HCT116 (cell line): ENCODE results near the gene SLC29A1. TPM values are rescaled to one million over a fixed set of nuclear protein-coding genes. Genes with fewer than 3 reads are reported as not detected.

Experiments used
- ATAC-seq: fragments of 200-7000 bp; cut with Tn5 transposase; 2 replicates; pipeline ENCODE4 v1.9.1; 2020; ENCODE audit warnings: mild to moderate bottlenecking, moderate library complexity
- BruUV-seq: library from RNA; stranded (reverse); fragments of 400-500 nt; replicated peaks from 2 replicates; lab custom pipeline; 2021; lab: Mats Ljungman, UMichigan
- CTCF ChIA-PET: fragments of 300-600 bp; sonication (Branson Sonifier 250); formaldehyde crosslinking; loops from one replicate; lab custom pipeline; 2021; ENCODE audit warnings: antibody characterized with exemption; lab: Charles Lee
- POLR2A ChIA-PET: fragments of 300-600, 350-600 bp; sonication (Branson Sonifier 250); formaldehyde crosslinking; loops from one replicate; lab custom pipeline; 2021; ENCODE audit warnings: antibody characterized with exemption; lab: Charles Lee
- RAD21 ChIA-PET, 2 experiments: fragments of 300-600 bp; sonication (Branson Sonifier 250); formaldehyde crosslinking; loops; one replicate each; lab custom pipeline; 2023; ENCODE audit warnings: low total read pairs in 2 of 2; ENCODE audit not compliant: uncharacterized antibody in 2 of 2, unreplicated experiment in 2 of 2, low non-redundant PET in 1 of 2; lab: Charles Lee
- DNase-seq: peaks from one replicate; pipeline ENCODE4 v3.0.0-alpha.2; 2010; ENCODE audit warnings: low read depth, low spot score
- H2AFZ ChIP-seq: fragments of 200-600 bp; shearing (Covaris generic), sonication (generic); 2 replicates; pipeline ENCODE4 v1.6.1; 2017; ENCODE audit warnings: low read depth, mixed run types, mixed read lengths, antibody characterized with exemption, low read length; ENCODE audit not compliant: poor library complexity, severe bottlenecking
- H3K27ac ChIP-seq: 2 replicates; pipeline ENCODE4 v1.5.1; 2012; ENCODE audit warnings: low read depth, low read length
- H3K27me3 ChIP-seq: fragments of 200-600 bp; sonication (generic); 2 replicates; pipeline ENCODE4 v1.6.1; 2016; ENCODE audit warnings: mixed run types, low read length, mixed read lengths; ENCODE audit not compliant: insufficient read depth
- H3K36me3 ChIP-seq, 2 experiments: fragments of 200-500 bp in 1 of 2; fragments of 200-600 bp in 1 of 2; sonication (Bioruptor generic) in 1 of 2; sonication (generic) in 1 of 2; 2 replicates each; pipeline versions ENCODE4 v1.5.1 to v1.6.1; 2014 to 2016; ENCODE audit warnings: low read length in 2 of 2, inconsistent platforms in 1 of 2, mixed read lengths in 1 of 2, mixed run types in 1 of 2; ENCODE audit not compliant: insufficient read depth in 2 of 2, control insufficient read depth in 1 of 2
- H3K4me1 ChIP-seq, 2 experiments: fragments of 200-600 bp in 1 of 2; sonication (generic) in 1 of 2; 2 replicates each; pipeline versions ENCODE4 v1.5.1 to v1.6.1; 2012 to 2017; ENCODE audit warnings: low read length in 2 of 2, inconsistent platforms in 1 of 2, mild to moderate bottlenecking in 1 of 2, mixed read lengths in 1 of 2, mixed run types in 1 of 2, moderate library complexity in 1 of 2; ENCODE audit not compliant: insufficient read depth in 2 of 2, control insufficient read depth in 1 of 2
- H3K4me2 ChIP-seq: fragments of 200-600 bp; sonication (generic); 2 replicates; pipeline ENCODE4 v1.6.1; 2017; ENCODE audit warnings: mixed run types, low read length, mixed read lengths
- H3K4me3 ChIP-seq, 2 experiments: fragments of 200-600 bp in 1 of 2; sonication (generic) in 1 of 2; replicated peaks in 1 of 2; 2 replicates each; pipeline ENCODE4 v1.5.1; 2011 to 2016; ENCODE audit warnings: low read length in 2 of 2, control low read depth in 1 of 2, low read depth in 1 of 2, mild to moderate bottlenecking in 1 of 2, mixed read lengths in 1 of 2, mixed run types in 1 of 2
- H3K79me2 ChIP-seq: fragments of 200-600 bp; sonication (generic); 2 replicates; pipeline ENCODE4 v1.6.1; 2017; ENCODE audit warnings: mild to moderate bottlenecking, mixed run types, low read length, moderate library complexity, mixed read lengths; ENCODE audit not compliant: insufficient read depth
- H3K9ac ChIP-seq: fragments of 200-600 bp; sonication (generic); 2 replicates; pipeline ENCODE4 v1.6.1; 2016; ENCODE audit warnings: low read length, mixed read lengths
- H3K9me2 ChIP-seq: fragments of 200-600 bp; sonication (generic), shearing (Covaris generic); 2 replicates; pipeline ENCODE4 v1.6.1; 2017; ENCODE audit warnings: mixed run types, mild to moderate bottlenecking, moderate library complexity; ENCODE audit not compliant: insufficient read depth
- H3K9me3 ChIP-seq, 2 experiments: fragments of 200-500 bp in 1 of 2; fragments of 200-600 bp in 1 of 2; sonication (Bioruptor generic) in 1 of 2; sonication (generic) in 1 of 2; 2 replicates each; pipeline ENCODE4 v1.6.1; 2014 to 2017; ENCODE audit warnings: low read length in 2 of 2, mixed read lengths in 2 of 2, inconsistent platforms in 1 of 2, low read depth in 1 of 2, mild to moderate bottlenecking in 1 of 2, mixed run types in 1 of 2, moderate library complexity in 1 of 2; ENCODE audit not compliant: control insufficient read depth in 1 of 2, insufficient read depth in 1 of 2
- H4K20me1 ChIP-seq: fragments of 200-600 bp; sonication (generic), shearing (Covaris generic); 2 replicates; pipeline ENCODE4 v1.6.1; 2017; ENCODE audit warnings: mixed run types, mild to moderate bottlenecking, moderate library complexity; ENCODE audit not compliant: insufficient read depth
- ATF3 ChIP-seq: IDR thresholded peaks from 2 replicates; pipeline ENCODE4 v1.6.1; 2012
- CBX3 ChIP-seq: IDR thresholded peaks from 2 replicates; pipeline ENCODE4 v1.6.1; 2012; ENCODE audit warnings: low read depth
- CEBPB ChIP-seq: IDR thresholded peaks from 2 replicates; pipeline ENCODE4 v1.6.1; 2012; ENCODE audit warnings: low read depth
- CTCF ChIP-seq, 3 experiments: fragments of 200-600 bp in 1 of 3; sonication (generic) in 1 of 3; IDR thresholded peaks in 2 of 3; conservative IDR thresholded peaks in 1 of 3; 2 replicates each; pipeline ENCODE4 v1.5.1; 2012 to 2017; ENCODE audit warnings: low read depth in 2 of 3, low read length in 2 of 3, antibody characterized with exemption in 1 of 3, borderline replicate concordance in 1 of 3, control low read depth in 1 of 3, mild to moderate bottlenecking in 1 of 3, mixed read lengths in 1 of 3, mixed run types in 1 of 3, moderate library complexity in 1 of 3; ENCODE audit not compliant: insufficient read depth in 1 of 3
- EGR1 ChIP-seq: IDR thresholded peaks from 2 replicates; pipeline ENCODE4 v1.6.1; 2012; ENCODE audit warnings: low read depth
- ELF1 ChIP-seq: IDR thresholded peaks from 2 replicates; pipeline ENCODE4 v1.6.1; 2012; ENCODE audit warnings: low read depth, borderline replicate concordance
- EZH2phosphoT487 ChIP-seq: fragments of 200-600 bp; IDR thresholded peaks from 2 replicates; pipeline ENCODE4 v1.6.1; 2018; ENCODE audit warnings: antibody characterized with exemption, borderline replicate concordance
- MAX ChIP-seq: IDR thresholded peaks from 2 replicates; pipeline ENCODE4 v1.6.1; 2012
- POLR2A ChIP-seq: IDR thresholded peaks from 2 replicates; pipeline ENCODE4 v1.7.0; 2011; ENCODE audit warnings: borderline replicate concordance; ENCODE audit not compliant: insufficient read depth, insufficient read length; ENCODE audit errors: extremely low read depth
- POLR2AphosphoS5 ChIP-seq: IDR thresholded peaks from 2 replicates; pipeline ENCODE4 v1.6.1; 2011; ENCODE audit warnings: mild to moderate bottlenecking, low read depth, low read length, moderate library complexity
- SIN3A ChIP-seq: IDR thresholded peaks from 2 replicates; pipeline ENCODE4 v1.6.1; 2012; ENCODE audit warnings: low read depth
- YY1 ChIP-seq: IDR thresholded peaks from 2 replicates; pipeline ENCODE4 v1.6.1; 2011; ENCODE audit warnings: low read length, low read depth, moderate library complexity, mild to moderate bottlenecking; ENCODE audit not compliant: insufficient replicate concordance; ENCODE audit errors: extremely low read depth
- ZNF274 ChIP-seq: fragments of 200-500 bp; sonication (Bioruptor generic); IDR thresholded peaks from 2 replicates; pipeline ENCODE4 v1.6.1; 2014; ENCODE audit warnings: mild to moderate bottlenecking, low read depth, low read length, inconsistent platforms
- intact Hi-C: fragments of 100-400 bp; cut with micrococcal nuclease; formaldehyde crosslinking; loops from 2 replicates; pipeline ENCODE4 v1.10.0; 2022
- total RNA-seq: library from RNA; stranded (reverse); gene quantifications from one replicate; pipeline ENCODE4 v1.2.1, GENCODE V29; 2021; ENCODE audit not compliant: unreplicated experiment

Gene SLC29A1
- total RNA-seq, 1 experiment from 2014 or later, result 67.6 TPM

- no peaks in the 10 kb centered on the region for H3K36me3 ChIP-seq
- POLR2A ChIA-PET, result no interaction called here
- H3K4me3 ChIP-seq, result no peak overlapping the region
- no peaks in the 10 kb centered on the region for H3K9me2 ChIP-seq
- H3K27ac ChIP-seq, result no peak overlapping the region
- ATAC-seq (no peak), DNase-seq (no peak)
- BruUV-seq, result no TSS peak
- RAD21 ChIA-PET, result no interaction called here
- CTCF ChIA-PET, result no interaction called here
- peaks cover 0 to 8% of the 10 kb centered on the region in 2 experiments; a peak in 1 of 4 replicates for H3K4me1 ChIP-seq
- H4K20me1 ChIP-seq, result no peaks in the 10 kb centered on the region
- H3K9ac ChIP-seq, result no peak overlapping the region
- H3K4me2 ChIP-seq, result no peak overlapping the region
- no peaks in the 10 kb centered on the region for H3K9me3 ChIP-seq
- no peaks in the 10 kb centered on the region for H3K79me2 ChIP-seq
- intact Hi-C loops, result no loop called here
- no peak overlapping the region for H2AFZ ChIP-seq
- H3K27me3 ChIP-seq, result no peaks in the 10 kb centered on the region
- TF ChIP-seq POLR2AphosphoS5 (no peak), YY1 (no peak), POLR2A (no peak), MAX (no peak), ATF3 (no peak), EZH2phosphoT487 (no peak), ELF1 (no peak), ZNF274 (no peak), CTCF (IDR thresholded peaks at IDR 0.05 in 2 of 3, conservative IDR thresholded peaks at IDR 0.05 in 1 of 3; ENCODE audit: borderline replicate concordance in 1 of 3, insufficient read depth in 1 of 3, low read depth in 2 of 3, low read length in 2 of 3) (no peak), CEBPB (no peak), SIN3A (no peak), EGR1 (no peak), CBX3 (no peak)
Observed at GRCh38 chr6:44182911-44183390, 40.4 kb upstream of the SLC29A1 start.
